Stimulated activated CD8-positive, alpha-beta memory T cell treated with anti-CD3 and anti-CD28 coated beads, Interleukin-2, amount 100 ng/mL, for 48 hours (primary cell): Measurements from ENCODE around the gene PRELID2.
"Not testable (repeated sequence)": the region's sequence is repeated elsewhere in the genome, so short reads cannot be mapped to it uniquely, and the experiment has no call there.

Experiments
- DNase-seq, 2 donors: peaks; one replicate each; pipeline ENCODE4 v3.0.0-alpha.2; 2020; ENCODE audit warnings: low read depth in 2 of 2

PRELID2 gene

DNA sequence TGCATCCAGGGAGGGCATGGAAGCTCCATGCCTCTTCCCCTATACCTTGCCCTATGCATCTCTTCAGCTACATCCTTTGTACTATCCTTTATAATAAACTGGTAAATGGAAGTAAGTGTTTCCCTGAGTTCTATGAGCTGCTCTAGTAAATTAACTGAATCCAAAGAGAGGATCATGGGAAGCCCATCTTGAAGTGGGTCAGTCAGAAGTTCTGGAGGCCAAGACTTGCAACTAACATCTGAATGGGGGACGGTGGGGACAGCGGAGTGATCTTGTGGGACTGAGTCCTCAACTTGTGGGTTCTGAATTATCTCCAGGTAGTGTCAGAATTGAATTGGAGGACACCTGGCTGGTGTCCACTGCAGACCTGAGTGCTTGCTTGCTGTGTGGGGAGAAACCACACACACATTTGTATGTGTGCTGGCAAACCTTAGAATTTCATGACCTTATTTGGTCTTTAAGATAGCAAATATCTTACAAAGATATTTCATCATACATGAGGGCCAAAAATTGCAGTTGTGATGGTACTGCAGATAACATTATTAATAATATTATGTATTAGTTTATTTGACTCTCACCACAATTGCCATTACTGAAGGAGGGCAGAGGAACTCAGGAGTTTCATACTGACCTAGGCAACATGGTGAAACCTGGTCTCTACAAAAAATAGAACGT, 5.5 kb upstream of the PRELID2 start:
- DNase-seq: no peak

DNA sequence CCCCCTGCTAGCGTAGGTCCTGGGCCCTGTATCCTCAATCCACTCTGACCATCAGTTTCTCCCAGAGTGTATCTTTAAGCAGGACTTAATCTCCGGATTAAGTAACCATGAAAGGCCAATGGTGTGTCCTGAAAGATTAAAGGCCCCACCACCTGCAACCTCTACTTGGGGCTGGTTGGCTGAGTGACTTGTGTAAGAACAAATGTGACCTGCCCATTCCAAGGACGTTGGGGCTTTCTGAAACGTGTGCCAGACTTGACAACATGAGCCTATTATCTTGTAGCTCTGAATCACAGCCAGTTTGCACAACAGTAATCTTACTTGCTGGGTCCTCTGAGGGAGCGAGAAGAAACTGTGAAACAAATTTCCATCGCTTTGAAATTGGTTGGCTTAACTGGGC, 3.1 kb upstream of the PRELID2 start:
- no peak for DNase-seq

DNA sequence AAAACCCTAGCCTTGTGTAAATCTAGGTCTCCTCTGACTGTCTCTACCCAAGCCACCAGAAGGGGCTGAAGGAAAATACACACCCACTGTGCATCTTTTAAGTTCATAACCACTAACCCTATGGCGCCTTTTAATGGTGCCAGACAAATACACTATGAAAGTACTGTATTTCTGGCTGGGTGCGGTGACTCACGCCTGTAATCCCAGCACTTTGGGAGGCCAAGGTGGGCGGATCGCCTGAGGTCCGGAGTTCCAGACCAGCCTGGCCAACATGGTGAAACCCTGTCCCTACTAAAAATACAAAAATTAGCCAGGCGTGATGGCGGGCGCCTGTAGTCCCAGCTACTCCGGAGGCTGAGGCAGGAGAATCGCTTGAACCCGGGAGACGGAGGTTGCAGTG, 1.1 kb upstream of the PRELID2 start:
- not testable (repeated sequence) for DNase-seq

DNA sequence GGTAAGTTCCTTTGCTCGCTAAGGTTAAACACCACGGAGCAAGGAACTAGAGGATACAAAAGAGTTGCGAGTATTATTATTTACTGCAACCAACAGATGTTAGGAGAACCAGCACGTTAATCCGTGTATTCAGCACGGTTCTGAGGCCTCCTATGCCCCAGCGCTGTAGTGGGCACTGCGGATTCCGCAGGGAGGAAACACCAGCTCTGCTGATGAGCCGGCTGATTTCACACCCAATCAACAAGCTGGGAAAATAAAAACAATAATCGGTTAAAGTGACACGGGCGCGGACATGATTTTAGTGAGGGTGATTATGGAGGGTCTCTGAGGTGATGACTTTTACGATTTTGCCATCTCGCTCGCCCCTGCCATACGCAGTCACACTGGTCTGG, 702 bp upstream of the PRELID2 start:
- no peak for DNase-seq

DNA sequence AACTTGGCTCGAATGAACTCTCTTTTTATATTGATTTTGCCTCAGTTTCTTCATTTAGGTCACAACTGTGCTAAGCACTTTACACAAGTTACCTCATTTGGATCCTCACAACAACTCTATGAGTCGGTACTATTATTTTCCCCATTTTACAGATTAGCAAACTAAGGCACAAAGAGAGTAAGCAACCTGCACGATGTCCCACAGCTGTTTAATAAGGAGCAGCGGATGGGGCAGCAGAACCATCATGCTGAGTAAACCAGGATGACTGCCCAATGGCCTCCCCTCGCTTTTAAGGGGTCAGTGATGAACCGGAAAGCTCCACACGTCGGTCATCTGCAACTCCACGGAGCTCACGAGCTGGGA, 607 bp downstream of the PRELID2 start:
- DNase-seq: no peak

DNA sequence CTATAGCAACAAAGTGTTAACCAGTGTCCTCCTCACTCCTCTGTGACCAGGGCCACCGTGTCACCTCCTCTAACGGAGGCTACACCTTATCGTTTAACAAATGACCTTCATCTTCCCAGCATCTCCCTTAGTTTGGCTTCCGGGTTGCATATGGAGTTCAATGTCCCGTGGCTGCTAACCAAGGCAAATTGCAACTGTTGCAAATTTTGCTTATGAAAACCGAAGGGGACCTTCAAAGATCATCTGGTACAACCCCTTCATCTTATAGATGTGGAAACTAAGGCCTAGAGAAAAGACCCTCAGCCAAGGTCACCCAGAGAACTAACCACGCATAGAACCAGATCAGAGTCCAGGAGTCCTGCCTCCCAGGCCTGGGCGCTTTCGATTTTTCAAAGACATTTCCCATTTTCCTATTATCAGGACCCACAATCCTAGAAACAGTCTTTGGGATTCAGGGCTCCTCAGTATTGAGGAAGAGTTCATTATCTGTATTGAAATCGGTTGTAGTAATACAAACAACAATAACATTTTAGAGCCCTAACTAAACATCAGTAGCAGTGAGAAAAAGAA, 1.4 kb downstream of the PRELID2 start:
- no peak for DNase-seq

DNA sequence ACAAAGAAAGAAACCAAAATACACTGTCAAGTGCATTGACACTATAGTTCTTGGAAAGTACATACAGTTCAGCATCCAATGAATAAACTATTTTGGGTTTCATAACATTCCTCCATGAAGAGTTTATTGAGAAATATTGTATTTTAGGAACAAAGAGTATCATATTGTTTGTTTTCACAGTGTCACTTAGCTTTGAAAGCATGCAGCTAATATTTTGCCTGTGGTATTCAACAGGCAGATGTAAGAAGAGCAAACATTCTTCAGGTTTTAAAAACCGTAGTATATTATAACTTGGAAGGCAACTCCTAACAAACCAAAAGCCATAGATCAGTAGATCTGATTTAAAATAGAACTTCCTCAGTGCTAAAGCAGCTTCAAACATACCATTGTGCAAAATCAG, 4.5 kb downstream of the PRELID2 start:
- DNase-seq: no peak

DNA sequence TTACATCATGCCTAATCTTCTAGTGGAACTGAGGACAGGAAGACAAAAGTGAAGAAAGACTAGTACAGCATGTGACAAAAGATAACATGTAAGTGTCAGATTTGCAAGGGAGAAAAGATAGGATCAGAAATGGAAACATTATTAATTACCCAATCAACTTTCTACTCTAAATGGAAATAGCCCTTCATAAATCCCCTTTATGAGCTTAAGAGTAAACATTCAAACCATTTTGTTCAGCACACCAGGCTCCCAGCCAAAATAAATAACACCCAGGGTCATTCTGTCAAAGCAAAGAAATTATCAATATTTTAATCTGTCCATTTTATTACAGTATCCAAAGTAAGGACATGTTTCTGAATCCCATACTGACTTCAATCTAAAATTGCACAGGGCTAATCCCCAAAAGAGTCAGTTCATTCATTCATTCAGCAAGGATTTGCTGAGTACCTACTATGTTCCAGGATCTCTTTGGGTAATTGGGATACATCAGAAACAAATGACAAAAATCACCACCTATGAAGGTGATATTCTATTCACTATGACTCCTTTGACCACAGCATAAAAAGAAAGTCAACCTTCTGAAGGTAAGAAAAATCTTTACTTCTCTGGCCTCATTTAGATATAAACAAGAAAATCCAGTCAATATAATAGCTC, 5.3 kb downstream of the PRELID2 start:
- no peak for DNase-seq

DNA sequence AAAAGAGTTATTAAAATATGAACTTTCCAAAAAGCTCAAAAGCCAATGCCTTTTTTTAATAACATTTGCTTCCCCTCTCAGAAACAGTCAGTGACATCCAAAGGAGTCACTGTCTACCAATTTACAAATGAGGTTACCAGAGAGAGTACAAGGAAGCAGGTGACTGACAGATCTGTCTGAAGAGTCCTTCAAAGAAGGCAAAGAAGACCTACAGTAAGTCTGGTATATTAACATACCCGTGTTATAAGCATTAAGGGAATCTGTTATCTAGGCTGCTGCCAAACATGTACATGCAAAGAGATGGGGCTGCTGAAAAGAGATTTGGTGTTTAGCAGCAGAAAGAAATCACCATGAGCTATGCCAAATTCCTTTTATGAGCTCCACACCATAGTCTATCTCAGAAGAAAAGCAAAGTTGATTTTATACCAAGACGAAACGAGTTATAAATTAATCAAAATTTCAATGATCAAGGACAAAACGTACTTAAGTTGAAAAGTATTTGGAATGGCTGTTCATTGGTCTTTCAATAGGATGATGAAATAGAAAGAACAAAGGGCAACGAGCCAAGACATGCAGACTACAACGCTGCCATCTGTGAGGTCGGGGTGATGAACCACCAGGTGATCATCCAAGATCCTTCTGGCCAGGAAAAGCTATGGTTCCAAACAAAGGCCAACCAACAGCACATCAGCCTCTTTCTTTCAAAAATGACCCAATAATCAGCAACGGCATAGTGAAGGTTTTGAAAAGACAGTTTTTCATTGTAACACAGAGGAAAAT, 8.1 kb downstream of the PRELID2 start:
- DNase-seq: no peak

DNA sequence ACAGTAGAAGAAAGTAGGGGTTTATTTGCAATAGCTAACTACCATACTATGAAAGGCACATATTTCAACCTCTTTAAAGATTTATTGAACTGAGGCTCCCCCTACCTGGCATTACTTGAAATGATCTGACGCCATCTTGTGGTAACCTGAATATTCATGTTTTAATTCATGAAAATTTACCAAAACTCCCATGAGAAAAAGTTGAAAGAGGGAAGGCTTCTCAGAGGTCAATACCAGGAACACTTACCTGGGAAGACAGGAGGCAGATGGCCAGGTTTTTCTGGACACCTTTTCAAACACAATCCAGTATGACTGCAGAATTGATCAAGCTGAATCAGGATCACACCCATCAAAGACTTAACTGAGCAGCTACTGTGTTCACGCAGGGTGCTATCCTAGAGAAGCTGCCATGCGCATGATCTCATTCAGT, 9.4 kb downstream of the PRELID2 start:
- no peak for DNase-seq

DNA sequence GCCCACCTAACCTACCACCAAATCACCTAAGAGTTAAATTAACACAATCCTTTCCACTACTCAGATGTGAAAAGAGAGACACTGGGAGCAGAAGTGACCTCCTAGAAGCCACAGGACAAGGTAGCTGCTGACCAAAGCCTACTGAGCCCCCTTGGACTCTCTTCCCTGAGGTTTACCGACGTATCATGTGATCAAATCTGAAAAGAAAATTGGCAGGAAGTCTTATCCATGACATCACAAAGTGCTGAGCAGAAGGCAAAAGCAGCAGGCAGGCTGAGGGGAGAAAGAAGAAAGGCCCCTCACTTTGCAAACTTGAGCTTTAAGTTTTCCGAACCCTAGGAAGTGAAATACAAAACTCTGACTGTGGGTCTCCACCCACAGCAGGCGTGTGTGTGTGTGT, 11.1 kb downstream of the PRELID2 start:
- no peak for DNase-seq

DNA sequence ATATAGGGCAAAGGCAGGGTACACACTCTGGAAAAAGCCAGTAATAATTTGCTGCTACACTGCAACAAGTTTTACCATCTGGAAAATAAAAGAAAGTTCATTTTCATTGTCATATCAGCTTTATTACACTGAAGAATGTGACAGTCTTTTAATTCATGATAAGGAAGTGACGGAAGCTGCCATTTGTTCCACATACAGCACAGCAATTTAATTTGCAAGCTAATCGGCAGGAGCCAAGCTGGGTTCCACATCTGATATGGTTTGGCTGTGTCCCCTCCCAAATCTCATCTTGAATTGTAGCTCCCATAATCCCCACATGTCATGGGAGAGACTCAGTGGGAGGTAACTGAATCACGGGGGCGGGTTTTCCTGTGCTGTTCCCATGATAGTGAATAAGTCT, 16.5 kb downstream of the PRELID2 start:
- no peak for DNase-seq

DNA sequence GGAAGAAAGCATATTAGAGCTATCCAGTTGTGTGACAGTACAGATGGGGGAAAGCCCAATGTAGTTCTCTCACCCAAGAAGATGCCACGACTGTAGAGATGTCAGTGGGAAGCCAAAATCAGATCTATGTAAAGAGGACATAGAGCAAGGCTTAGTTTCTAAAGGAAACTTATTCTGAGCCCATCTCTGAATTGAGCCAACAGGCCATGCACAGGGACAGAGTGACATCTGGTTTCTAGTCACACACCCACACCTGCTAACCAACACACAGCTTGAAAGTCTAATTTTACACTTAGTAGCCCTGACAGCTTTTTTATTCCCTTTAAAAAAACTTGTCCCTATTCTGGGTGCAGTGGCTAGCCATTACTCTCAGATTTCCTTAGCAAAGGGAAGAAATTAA, 22.3 kb downstream of the PRELID2 start:
- no peak for DNase-seq

DNA sequence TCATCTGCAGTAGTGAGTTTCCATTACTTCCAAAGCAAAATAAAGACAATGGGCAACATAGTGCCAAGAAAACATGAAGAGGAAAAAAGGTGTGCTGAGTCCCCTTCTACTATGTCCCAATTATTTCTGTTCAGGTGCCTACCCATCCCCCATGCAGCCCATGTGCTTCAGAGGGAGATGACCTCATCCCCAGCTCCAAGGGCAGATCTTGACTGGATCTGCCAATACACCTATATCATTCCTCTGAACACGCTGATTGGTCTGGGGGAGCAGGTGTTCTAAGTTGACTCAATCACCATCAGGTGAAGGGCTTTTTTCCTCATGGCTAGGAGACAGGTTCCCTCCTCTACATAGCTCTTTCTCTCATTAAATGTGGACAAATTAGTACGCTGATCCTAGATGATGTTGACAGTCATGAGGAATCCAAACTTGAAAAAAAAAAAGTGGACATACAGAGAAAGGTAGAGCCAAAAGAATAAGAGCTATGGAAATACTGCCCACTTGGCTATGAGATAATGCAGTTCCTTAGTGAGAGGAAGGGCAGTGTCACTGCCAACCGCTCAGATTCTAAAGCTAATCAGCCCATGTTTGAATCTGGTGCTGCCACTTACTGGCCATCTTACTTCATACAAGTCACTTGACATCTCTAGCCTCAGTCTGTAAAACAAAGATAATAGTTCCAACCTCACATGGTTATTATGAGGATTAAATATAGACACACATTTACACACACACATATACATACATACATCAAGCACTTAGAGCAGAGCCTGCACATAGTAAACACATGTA, 23.1 kb downstream of the PRELID2 start:
- no peak for DNase-seq

DNA sequence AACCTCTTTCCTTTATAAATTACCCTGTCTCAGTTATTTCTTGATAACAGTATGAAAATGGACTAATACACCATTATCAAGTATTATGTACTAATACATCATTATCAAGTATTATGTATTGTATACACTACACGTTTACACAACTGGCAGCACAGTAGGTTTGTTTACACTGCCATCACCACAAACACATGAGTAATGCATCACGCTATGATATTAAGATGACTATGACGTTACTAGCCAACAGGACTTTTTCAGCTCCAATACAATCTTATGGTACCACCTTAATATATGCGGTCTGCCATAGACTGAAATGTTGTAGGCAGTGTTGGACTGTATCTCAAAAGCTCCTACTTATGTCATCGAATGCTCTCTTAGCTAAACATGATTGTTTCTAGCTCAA, 28.2 kb downstream of the PRELID2 start:
- DNase-seq: no peak

DNA sequence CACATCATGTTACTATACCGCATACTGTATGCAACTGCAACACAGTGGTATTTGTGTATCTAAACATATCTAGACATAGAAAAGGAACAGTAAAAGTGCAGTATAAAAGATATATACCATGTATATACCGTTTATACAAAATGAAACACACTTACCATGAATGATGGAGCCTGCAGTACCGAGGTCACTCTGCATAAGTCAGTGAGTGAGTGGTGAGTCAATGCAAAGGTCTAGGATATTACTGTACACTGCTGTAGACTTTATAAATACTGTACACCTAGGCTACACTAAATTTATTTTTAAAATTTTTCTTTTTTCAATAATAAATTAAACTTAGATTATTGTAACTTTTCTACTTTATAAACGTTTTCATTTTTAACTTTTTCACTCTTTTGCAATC, 29.3 kb downstream of the PRELID2 start:
- DNase-seq: no peak

DNA sequence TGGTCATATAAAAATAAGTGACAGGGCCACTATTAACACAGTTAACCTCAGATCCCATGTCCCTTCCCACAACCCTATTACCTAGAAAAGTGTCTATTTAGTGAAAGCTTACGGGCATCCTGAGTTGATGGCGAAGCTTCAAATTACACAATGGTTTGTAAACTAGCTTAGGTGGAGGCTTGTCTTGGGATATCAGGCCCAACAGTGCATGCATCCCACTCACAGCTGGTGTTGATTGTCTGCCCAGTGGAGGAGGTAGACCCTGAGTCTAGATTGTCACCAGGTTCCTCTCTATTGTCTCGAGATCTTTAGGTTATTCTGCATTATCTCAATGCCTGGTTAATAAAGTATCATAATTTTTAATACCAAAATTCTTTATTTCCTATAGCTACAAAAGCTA, 30.4 kb downstream of the PRELID2 start:
- DNase-seq: no peak

DNA sequence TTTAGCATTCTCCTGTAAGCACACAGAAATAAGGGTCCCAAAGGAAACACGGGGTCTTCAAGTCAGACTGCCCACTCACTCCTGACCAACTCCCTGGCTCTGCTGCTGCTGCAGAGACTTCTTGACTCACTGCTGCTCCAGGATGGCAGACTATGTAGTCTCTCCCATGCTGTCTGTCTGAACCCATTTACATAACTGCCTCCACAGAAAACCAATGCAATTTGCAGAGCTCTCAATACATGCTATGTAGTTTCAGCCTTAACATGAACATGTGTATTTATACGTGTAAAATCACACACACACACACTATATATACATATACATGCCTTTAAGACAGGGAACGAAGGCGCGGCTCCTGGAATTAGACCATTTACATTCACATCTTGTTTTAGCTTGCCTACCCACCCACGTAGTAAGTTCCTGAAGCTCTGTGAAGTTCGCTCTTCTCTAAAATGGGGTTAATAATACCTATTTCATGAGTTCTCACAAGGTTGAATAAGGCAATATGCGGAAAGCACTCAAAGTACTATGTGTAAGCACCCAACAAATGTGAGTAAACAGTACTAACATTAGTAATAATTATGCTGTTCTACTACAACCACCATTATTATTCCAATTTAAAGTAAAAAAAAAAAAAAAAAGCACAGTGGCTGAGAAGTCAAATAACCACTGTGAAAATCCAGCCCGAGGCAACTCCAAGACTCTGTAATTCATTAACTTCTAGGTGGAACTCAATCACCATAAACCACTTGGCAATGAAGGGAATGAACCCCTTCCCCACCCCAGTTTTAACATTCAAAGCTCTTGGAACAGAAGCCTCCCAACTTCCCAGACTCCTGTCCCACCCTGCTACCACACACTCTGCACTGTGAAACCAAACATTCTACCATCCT, 31.8 kb downstream of the PRELID2 start:
- no peak for DNase-seq

DNA sequence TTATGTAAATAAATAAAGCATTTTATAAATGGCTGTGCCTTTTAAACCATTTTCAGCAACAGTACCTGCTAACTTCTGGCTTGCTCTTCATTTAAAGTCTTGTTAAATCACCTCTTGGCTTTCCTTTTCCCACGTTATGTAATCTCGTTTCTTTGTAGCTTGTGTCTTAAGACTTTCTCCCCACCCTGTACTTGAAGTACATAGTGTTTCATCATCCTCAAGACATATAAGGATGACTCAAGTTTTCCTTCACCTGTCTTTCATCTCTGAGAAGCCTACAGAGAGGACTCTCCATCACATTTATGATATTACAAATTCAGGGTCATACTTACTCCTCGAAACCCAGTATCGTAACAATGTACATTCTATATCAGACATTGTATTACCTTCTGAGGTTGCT, 33.9 kb downstream of the PRELID2 start:
- no peak for DNase-seq

DNA sequence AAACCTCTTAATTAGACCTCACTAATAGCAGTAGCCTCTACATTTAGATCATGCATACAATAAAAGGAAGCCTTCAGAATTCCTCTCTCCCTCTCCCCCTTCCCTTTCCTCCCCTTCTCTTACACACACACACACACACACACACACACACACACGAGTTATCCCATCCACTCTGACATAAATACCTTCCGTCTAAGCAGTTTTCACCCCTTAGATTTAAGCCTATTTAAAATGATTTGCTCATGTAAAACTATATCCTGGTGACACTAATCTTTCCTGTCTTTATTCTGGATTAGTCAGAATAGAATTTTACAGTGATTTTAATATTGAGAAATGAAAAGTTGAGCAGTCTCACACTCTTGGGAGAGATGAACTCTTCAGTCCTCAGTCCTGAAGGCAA, 35.0 kb downstream of the PRELID2 start:
- no peak for DNase-seq

DNA sequence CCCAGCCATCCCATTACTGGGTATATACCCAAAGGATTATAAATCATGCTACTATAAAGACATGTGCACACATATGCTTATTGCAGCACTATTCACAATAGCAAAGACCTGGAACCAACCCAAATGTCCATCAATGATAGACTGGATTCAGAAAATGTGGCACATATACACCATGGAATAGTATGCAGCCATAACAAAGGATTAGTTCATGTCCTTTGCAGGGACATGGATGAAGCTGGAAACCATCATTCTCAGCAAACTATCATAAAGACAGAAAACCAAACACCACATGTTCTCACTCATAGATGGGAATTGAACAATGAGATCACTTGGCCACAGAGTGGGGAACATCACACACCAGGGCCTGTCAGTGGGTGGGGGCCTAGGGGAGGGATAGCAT, 36.6 kb downstream of the PRELID2 start:
- not testable (repeated sequence) for DNase-seq
